Mucosa of stomach (tissue), 1 donor: Measurements from ENCODE around the gene ZNF132.
A peak's percentile ranks its signal among the peaks of the same experiment; 100 is the strongest.
"Not testable (repeated sequence)": the region's sequence is repeated elsewhere in the genome, so short reads cannot be mapped to it uniquely, and the experiment has no call there.

ENCODE experiments used
- H3K27me3 ChIP-seq: one replicate; pipeline ENCODE4 v1.7.0; 2013; ENCODE audit warnings: mild to moderate bottlenecking, low read length; ENCODE audit not compliant: control insufficient read depth, insufficient read depth
- H3K36me3 ChIP-seq: one replicate; pipeline ENCODE4 v1.7.0; 2013; ENCODE audit warnings: low read length; ENCODE audit not compliant: control insufficient read depth, insufficient read depth
- H3K4me1 ChIP-seq: one replicate; pipeline ENCODE4 v1.7.0; 2013; ENCODE audit warnings: mild to moderate bottlenecking, low read length; ENCODE audit not compliant: control insufficient read depth, insufficient read depth
- H3K4me3 ChIP-seq: one replicate; pipeline ENCODE4 v1.7.0; 2013; ENCODE audit warnings: low read length
- H3K9ac ChIP-seq: one replicate; pipeline ENCODE4 v1.7.0; 2013; ENCODE audit warnings: mild to moderate bottlenecking, low read length, moderate library complexity
- H3K9me3 ChIP-seq: one replicate; pipeline ENCODE4 v1.7.0; 2013; ENCODE audit warnings: mild to moderate bottlenecking, low read length, moderate library complexity; ENCODE audit not compliant: control insufficient read depth
- donor health status: Pancreatic carcinoma.

The ZNF132 gene

DNA sequence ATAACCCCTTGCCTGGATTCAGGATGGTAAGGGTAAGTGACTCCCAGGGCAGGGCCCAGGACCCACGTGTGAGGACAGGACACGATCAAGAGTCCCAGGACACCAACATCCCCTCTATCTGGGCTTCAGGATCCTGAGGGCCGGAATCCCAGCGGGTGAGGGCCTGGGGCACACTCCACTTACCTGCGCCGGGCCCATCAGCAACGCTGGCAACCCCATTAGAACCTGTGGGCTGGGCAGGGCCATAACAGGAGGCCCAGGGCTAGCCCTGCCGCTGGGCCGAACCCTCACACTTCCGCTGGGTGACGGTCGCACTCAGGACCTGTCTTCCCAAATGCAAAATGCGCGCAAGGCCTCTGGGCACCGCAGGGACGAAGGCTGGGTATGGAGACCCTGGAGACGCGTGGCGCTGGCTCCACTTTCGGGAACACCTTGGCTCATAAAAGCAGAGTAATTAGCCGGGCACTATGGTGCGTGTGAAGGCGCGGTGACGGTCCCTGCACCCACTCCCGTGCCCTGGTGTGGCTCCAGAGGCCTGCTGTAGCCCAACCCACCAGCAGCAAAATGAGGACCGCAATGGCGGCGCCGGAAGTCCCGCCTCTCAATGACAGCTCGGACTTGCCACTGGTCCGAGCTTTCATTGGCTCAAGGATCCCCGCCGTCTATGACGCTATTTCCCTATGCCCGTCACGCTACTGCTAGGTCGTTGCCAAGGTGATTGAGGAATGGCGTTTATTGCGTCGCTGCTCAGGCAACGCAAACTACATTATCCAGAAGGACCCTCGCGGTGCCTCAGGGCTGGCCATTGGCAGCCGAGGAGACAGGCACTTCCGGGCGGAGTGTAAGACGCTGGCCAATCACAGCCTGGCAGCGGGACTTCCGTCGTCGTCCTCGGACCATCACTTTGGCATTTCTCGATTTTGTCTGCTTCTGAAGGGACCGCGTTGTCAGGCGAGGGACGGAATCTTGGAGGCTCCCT, at the start of gene ZNF132:
TSS of gene ZNF132 (minus strand) at position 578 of the 979 bp plus-strand sequence. CDS start at position 246, 332 bp downstream.
- H3K4me1 ChIP-seq, result peaks cover 12% of the 10 kb centered on the region
- H3K27me3 ChIP-seq, result no peaks in the 10 kb centered on the region
- peaks cover 4% of the 10 kb centered on the region for H3K36me3 ChIP-seq
- peaks cover 14% of the 10 kb centered on the region for H3K9me3 ChIP-seq
- peak within 1 kb of the TSS; percentile 52 for H3K4me3 ChIP-seq
- H3K9ac ChIP-seq, result peak within 1 kb of the TSS; percentile 30

DNA sequence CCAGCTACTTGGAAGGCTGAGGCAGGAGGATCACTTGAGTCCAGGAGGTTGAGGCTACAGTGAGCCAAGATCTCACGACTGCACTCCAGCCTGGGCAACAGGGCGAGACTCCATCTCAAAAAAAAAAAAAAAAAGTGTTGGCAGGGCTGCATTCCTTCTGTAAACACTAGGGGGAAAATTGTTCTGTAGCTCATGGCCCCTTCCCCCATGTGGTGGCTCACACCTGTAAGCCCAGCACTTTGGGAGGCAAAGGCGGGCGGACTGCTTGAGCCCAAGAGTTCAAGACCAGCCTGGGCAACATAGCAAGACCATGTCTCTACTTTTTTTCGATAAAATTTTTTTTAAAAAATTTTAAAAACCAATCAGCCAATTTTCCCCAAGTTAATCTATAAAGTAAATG, 44.4 kb upstream of the ZNF132 start:
- H3K4me1 ChIP-seq, result not testable (repeated sequence)

DNA sequence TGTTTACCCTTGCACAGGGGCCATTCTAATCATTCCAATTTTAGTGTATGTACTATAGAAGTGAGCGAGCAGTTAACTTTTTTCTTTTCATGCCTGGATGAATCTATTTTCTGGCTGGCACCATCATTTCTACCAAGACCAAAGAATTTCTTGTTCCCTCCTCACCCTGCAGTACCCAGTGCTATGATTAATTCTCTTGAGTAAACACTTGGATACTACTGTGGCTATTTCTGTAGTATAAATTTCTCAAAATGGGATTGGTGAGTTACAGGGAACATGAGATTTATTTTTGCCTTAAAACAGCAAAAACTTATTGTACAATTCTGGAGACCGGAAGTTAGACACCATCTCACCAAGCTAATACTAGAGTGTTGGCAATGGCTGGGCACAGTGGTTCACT, 43.8 kb upstream of the ZNF132 start:
- Histone ChIP-seq H3K4me3 (no peak overlapping the region), H3K36me3 (no peaks in the 10 kb centered on the region), H3K27me3 (no peaks in the 10 kb centered on the region), H3K9ac (no peak overlapping the region), H3K9me3 (no peaks in the 10 kb centered on the region), H3K4me1 (no peaks in the 10 kb centered on the region)

More for the DNA sequence above, 44.4 kb upstream of the ZNF132 start:
- H3K9ac ChIP-seq, H3K9me3 ChIP-seq, H3K4me3 ChIP-seq, H3K27me3 ChIP-seq, H3K36me3 ChIP-seq: not testable (repeated sequence)

GRCh38 chr19:58482372-58482771, 42.4 kb upstream of the ZNF132 start:
- no peaks in the 10 kb centered on the region for H3K27me3 ChIP-seq
- H3K9me3 ChIP-seq, result no peaks in the 10 kb centered on the region
- H3K36me3 ChIP-seq, result no peaks in the 10 kb centered on the region
- no peak overlapping the region for H3K9ac ChIP-seq
- peaks cover under 1% of the 10 kb centered on the region for H3K4me1 ChIP-seq
- no peak overlapping the region for H3K4me3 ChIP-seq

DNA sequence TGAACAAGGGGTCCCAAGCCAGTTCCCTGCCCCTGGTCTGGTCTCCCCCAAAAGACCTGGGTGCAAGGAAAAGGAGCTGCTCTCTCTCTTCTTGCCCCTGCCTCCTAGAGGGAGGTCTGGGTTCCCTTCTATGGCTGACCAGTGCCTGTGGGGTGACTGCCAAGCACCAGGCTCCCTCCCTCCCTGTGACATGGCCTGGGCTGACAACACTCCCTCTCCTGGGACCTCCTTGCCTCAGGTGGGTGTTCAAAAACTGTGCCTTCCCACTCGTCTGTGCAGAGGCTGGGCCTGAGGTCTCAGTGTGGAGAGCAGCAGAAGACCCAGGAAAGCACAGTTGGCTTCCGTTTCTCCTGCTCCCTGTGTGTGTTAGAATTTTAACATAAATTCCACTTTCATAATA, 40.9 kb upstream of the ZNF132 start:
- H3K36me3 ChIP-seq, result no peaks in the 10 kb centered on the region
- no peak overlapping the region for H3K9ac ChIP-seq
- no peaks in the 10 kb centered on the region for H3K27me3 ChIP-seq
- peaks cover 11% of the 10 kb centered on the region for H3K4me1 ChIP-seq
- H3K4me3 ChIP-seq, result no peak overlapping the region
- H3K9me3 ChIP-seq, result no peaks in the 10 kb centered on the region

DNA sequence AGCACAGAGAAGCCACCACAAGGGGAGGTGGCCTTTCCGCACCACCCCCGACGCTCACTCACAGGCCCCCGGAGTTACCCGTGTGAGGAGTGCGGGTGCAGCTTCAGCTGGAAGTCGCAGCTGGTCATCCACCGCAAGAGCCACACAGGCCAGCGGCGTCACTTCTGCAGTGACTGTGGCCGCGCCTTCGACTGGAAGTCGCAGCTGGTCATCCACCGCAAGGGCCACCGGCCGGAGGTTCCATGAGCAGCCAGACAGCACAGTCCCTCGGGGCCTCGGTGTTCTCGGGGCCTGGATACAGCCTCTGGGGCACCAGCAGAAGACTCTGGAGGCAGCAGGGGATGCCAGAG, 40.5 kb upstream of the ZNF132 start:
- Histone ChIP-seq H3K27me3 (no peaks in the 10 kb centered on the region), H3K36me3 (no peaks in the 10 kb centered on the region), H3K9ac (no peak overlapping the region), H3K4me3 (no peak overlapping the region), H3K4me1 (peaks cover 11% of the 10 kb centered on the region), H3K9me3 (no peaks in the 10 kb centered on the region)

- no peak overlapping the region for H3K9ac ChIP-seq
- H3K36me3 ChIP-seq, result no peaks in the 10 kb centered on the region
- H3K4me3 ChIP-seq, result no peak overlapping the region
- no peaks in the 10 kb centered on the region for H3K9me3 ChIP-seq
- H3K4me1 ChIP-seq, result peaks cover 11% of the 10 kb centered on the region
- no peaks in the 10 kb centered on the region for H3K27me3 ChIP-seq
These were observed 40.0 kb upstream of the ZNF132 start for GRCh38 chr19:58479736-58480480.

GRCh38 chr19:58479303-58479702, 39.4 kb upstream of the ZNF132 start:
- Histone ChIP-seq H3K36me3 (no peaks in the 10 kb centered on the region), H3K27me3 (no peaks in the 10 kb centered on the region), H3K9ac (no peak overlapping the region), H3K9me3 (no peaks in the 10 kb centered on the region), H3K4me1 (peaks cover 11% of the 10 kb centered on the region), H3K4me3 (no peak overlapping the region)

GRCh38 chr19:58477871-58478270, 37.9 kb upstream of the ZNF132 start:
- Histone ChIP-seq H3K36me3 (no peaks in the 10 kb centered on the region), H3K9ac (no peak overlapping the region), H3K4me3 (no peak overlapping the region), H3K27me3 (no peaks in the 10 kb centered on the region), H3K4me1 (peaks cover 11% of the 10 kb centered on the region), H3K9me3 (no peaks in the 10 kb centered on the region)

GRCh38 chr19:58477130-58477529, 37.2 kb upstream of the ZNF132 start:
- Histone ChIP-seq H3K27me3 (no peaks in the 10 kb centered on the region), H3K9ac (peak overlapping the region; percentile 75), H3K36me3 (no peaks in the 10 kb centered on the region), H3K4me1 (peaks cover 11% of the 10 kb centered on the region), H3K4me3 (no peak overlapping the region), H3K9me3 (no peaks in the 10 kb centered on the region)

DNA sequence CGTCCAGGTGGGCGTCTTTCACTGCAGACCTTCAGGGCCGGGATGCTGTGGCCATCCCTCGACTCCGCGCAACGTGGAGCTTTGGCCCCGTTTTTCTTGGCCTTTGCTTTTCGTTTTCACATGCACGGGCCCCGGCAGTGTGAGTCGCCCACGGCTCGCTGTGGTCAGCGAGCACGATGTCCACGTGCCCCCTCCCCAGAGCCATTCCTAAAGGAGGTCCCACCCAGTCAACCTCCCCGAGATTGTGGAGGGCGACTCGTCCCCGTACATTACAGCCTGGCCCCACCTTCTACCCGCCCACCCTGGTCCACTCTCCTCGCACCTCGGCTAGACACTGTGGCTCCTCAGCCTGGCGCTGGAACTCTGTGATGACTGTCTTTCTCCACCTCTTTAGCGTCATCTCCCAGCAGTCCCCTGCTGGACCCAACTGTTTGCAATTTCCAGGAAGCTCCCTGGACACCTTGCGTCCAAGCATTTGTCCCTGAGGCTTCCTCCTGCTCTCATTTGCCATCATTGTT, 36.6 kb upstream of the ZNF132 start:
- H3K36me3 ChIP-seq, result no peaks in the 10 kb centered on the region

More for the DNA sequence above, 36.6 kb upstream of the ZNF132 start:
- H3K27me3 ChIP-seq, result no peaks in the 10 kb centered on the region
- H3K9me3 ChIP-seq, result no peaks in the 10 kb centered on the region
- peaks cover 11% of the 10 kb centered on the region for H3K4me1 ChIP-seq
- peak overlapping the region; percentile 75 for H3K9ac ChIP-seq
- peak overlapping the region; percentile 83 for H3K4me3 ChIP-seq
